Measurements from ENCODE around the gene PRDM11.

- no peak for TF ChIP-seq POLR2A (IDR thresholded peaks at IDR 0.05; ENCODE audit: low read depth, low read length)
- TF ChIP-seq TAF1 (IDR thresholded peaks at IDR 0.05; ENCODE audit: low read depth, low read length): no peak
Measured at GRCh38 chr11:45104790-45105084, 41.7 kb upstream of the PRDM11 start.
